ENCODE results near the gene HOXB8.

HOXB8 gene

DNA sequence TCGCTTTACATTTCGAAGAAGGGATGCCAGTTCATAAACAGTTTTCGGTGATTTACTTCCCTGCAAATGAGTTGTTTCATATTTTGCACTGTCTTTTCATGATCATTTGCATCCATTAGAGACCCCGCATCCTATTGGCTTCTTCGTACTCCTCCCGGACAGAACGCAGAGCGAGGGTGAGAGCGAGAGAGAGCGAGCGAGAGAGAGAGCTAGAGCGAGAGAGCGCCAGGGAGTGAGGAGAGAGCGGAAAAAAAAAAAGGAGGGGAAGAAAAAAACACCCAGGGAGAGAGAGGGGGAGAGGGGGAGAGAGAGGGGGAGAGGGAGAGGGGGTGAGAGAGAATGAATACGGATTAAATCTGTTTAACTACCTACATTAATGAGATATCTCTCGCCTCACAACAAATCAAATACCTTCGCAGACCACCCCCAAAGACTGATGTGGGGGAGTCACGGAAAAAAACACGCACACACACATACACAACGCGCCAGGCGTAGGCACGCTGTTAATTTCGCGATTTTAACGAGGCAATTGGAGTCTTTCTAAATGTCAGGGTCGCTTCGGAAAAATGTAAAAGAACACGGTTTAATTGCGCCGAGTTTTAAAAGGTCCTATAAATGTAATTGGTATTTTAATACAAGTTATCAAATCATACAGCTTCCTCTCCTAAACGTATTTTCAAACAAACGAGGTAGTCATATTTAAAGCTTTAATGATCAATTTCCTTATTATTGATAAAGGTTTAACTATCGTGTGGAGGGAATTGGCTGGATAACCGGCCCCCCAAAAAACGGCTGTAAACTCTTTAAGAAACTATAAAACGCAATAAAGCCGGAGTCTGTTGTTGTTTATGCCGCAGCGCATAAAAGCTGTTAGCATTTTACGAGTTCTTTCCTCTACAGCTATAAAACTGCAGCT is at the start of gene HOXB8:
HOXB8 (minus strand) TSS at position 246 of the 916 bp plus-strand sequence. CDS start 588 bp downstream, outside the sequence.
- no peak for DNase-seq (ENCODE audit: low read depth)

DNA sequence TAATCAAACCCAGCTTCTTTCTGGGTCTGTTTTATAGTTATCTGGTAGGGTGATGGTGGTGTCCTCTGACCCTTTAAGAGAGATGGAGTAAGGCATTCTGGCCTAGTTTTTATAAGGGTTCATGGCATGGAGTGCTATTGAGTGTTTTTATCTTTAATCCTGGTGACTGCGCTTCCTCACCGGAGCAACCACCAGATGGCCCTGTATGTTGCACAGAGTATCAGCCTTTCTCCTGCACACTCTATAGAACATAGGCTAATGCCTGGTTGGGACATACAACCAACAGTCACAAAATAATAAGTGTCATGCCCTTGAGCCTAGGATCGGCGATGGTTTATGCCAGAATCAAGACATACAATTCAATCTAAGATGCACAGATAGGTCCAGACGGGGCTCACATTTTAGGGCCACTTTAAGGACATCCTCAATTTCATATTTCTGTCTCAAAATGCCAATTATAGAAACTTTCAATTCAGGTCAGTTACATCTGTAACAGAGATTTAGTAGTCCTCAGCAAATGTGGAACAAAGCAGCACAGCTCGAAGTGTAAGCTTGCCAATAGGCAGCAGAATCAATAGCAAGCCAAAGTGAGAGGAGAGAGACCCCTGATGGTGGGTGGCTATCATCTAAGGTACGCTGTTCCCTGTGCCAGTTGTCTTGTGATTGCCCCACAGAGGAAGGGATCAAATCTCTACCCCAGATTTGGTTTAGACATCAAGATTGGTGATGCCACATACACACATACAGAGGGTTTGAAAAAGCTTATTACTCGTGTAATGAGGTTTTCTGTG is 48.2 kb upstream of the HOXB8 start:
- no peak for DNase-seq (ENCODE audit: low read depth)

DNA sequence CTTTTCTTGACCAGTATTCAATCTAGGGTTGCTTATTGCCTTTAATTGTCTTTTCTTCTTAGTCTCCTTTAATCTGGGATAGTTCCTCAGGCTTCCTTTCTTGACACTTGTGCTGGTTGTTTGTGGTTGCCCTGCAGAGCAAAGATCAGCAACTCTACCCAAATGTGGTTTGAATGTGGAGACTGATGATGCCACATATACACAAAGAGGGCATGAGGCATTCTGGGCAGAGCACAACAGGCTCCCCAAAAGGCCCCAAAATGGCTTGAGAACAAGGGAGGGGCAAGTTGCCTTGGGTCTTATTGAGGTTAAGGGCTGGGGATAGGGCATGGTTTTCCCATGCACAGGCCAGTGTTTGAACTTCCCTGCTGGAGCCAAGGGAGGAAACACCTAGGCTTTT is 40.8 kb upstream of the HOXB8 start:
- DNase-seq (ENCODE audit: low read depth), result peak; percentile 40

DNA sequence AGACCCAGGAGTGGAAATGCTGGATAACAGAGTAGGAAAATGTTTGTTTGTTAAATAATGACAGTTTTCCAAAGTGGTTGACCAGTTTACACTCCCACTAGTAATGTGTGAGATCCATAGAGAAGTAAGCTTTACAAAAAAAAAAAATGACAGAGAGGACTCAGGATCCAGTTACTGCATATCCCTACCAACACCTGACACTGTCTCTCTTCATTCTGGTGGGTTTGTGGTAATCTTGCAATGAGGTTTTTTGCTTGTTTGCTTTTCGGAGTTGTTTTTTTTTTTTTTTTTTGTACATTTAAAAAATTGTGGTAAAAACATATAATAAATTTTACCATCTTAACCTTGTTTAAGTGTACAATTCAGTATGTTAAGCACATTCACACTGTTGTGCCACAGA is 34.6 kb upstream of the HOXB8 start:
- DNase-seq (ENCODE audit: low read depth), result no peak

DNA sequence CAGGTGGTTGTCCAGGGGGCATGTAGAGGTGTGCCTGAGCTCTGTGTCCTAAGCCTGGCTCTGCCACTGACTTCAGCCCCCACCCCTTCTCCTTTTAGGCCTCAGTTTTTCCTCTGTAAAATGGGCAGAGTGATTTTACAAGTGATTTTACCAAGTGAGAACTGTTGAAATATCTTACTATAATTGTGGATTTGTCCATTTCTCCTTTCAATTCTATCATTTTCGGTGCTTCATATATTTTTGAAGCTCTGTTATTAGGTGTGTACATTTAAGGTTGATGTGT is 32.8 kb upstream of the HOXB8 start:
- no peak for DNase-seq (ENCODE audit: low read depth)

DNA sequence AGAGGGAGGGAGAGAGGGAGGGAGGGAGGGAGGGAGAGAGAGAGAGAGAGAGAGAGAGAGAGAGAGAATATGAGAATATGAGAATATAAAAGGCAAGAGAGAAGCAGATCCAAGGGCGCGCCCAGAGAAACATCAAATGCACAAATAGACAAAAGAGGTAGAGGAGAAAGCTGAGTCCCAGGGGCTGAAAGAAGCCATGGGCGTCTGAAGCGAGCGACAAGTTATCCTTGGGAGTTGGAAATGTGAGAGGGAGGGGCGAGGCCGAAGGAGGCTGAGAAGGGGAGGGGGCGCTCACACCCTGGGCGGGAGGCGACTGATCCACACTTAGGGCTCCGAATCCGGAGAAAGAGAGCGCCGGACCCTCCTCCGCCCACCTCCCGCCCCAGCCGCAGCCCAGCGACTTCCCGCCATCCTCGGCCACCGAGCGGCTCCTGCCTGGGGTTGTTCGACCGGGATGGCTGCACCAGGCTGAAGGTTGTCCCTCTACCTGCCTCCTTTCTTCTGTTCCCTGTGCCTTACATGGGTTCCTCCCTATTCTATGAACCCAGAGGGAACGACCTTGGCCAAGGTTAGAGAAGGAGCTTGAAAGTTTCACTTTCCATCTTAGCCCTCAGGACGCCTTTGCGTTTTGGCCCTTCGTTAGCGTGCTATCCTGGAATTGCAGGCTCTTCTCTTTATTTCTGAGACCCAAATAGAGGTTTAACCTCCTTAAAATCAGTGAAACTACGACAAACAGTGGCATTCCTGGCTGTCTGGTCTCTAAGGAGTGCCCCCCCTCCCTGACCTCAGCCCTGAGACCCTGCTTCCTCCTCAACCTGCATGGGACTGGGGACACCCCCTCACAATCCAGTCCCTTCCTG is 32.2 kb upstream of the HOXB8 start:
- DNase-seq (ENCODE audit: low read depth), result no peak

DNA sequence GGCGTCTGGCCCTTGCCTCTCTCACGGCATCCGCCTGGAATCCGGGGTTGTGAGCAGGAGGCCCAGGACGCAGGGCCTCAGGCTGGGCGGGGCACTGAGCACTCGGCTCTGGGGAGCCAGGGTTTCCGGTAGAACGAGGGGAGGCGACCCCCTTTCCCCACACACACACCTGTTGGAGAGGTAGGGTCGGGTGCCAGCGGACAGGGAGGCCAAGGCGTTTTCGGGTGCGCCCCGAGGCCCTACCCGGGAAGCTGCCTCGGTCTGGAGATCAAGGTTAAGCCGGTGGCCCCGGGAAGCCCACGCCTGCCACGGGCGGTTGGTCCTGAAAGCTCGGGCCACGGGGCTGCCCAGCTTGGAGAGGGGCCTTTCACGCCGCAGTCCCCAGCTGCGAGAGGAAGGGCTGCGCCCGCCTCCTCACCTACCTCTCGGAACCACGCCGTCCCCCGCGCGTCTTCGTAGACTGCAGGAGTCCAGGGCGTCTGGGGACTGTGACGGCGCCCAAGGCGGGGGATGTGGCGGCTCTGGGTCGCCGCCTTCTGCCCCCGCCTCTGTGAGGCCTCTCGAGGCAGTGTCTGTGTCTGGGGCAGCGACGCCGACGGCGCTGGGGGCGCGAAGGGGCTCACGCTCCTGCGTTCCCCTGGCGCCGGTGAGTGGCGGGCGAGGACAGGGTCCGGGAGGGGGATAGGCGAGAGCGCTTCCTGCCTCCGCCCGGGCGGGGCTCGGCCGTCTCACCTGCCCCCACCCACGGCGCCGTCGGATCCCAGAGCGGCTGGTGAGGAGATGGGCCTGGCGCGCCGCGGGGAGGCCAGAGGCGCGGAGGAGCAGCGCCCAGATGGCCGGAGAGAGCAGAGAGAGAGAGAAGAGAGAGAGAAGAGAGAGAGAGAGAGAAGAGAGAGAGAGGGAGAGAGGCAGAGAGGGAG is 31.4 kb upstream of the HOXB8 start:
- no peak for DNase-seq (ENCODE audit: low read depth)

DNA sequence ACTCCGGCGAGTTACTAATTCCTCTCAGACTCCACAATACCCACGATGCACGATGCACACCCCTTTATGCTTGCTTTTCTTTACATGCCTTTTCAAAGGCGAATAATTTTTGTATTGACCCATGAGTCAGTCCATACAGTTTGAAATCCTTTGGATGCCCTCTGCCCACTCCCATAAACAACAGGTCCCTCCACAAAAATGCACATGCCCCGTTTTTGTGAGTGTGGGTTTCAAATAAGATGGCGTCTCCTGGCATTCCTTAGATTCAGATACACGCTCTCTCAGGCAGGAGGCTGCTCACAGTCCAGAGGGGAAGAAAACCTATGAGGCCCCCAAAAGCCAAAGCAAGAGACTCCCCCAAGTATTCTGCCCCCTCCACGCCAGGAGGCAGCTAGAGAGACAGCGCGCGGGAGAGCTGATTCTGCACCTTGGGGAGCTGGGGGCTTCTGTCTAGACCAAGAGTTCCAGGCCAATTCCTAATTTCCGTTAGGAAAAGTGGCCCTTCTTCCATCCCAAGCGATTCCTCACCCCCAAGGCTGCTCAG is 30.6 kb upstream of the HOXB8 start:
- DNase-seq (ENCODE audit: low read depth), result no peak

DNA sequence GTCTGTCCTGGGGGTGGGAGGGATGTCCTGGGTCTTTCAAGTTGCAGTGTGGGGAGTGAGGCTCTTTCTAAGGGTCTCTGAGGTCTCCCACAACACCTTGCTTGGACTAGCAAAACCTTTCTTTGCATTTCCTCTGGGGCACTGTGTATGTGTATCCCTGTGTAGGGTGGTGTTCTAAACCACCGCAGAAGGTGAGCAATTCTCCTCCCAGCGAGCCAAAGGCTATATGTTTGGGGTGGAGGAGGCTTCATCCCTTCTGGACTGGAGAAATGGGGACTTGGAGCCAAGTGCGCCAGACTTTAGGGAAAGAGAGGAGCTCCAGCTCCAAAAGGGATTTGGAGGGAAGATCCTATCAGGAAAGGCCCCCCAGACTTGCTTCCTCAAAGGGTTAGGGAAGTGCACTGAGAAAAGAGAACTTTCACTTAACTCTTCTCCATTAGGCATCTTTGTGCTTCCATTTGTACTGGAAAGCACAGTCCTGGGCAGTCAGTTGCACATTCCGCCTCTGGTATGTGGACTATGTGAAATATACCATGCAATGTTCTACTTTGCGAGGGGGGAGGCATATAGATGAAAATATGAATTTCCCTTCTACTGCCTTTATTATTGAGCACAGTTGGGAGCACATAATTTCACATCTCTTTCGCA is 29.9 kb upstream of the HOXB8 start:
- DNase-seq (ENCODE audit: low read depth), result no peak

DNA sequence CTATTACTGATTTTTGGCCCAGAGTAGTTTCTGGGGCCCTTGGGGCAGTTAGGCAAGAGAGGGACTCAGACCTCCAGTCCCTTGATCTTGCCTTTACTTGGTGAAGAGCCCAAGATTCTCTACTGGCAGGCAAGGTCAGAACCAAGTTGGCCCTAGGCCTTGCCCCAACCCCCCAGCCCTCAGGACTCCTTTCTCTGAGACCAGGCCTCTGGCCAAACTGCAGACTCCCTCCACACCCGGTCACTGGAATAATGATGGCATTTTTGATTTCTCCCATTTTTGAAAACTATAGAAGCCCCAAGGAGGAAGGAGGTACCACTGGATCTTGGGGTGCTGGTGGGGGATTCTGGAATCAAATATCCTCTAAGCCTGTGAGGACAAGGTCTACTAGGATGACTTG is 29.1 kb upstream of the HOXB8 start:
- DNase-seq (ENCODE audit: low read depth), result no peak

DNA sequence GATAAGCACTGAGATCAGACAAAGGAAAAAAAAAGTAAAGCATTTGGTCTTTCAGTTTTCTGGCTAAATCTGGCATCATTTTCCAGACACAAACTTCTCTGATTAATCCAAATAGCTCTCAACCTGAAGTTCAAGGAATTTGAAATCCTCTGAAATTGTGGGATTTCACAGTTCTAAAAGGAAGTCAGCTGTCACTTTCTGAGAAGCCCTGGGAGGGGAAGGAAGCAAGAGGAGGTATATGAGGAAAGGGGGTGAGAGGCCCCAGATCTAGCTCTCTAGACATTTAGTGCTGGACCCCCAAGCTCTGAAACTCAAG is 28.6 kb upstream of the HOXB8 start:
- no peak for DNase-seq (ENCODE audit: low read depth)

DNA sequence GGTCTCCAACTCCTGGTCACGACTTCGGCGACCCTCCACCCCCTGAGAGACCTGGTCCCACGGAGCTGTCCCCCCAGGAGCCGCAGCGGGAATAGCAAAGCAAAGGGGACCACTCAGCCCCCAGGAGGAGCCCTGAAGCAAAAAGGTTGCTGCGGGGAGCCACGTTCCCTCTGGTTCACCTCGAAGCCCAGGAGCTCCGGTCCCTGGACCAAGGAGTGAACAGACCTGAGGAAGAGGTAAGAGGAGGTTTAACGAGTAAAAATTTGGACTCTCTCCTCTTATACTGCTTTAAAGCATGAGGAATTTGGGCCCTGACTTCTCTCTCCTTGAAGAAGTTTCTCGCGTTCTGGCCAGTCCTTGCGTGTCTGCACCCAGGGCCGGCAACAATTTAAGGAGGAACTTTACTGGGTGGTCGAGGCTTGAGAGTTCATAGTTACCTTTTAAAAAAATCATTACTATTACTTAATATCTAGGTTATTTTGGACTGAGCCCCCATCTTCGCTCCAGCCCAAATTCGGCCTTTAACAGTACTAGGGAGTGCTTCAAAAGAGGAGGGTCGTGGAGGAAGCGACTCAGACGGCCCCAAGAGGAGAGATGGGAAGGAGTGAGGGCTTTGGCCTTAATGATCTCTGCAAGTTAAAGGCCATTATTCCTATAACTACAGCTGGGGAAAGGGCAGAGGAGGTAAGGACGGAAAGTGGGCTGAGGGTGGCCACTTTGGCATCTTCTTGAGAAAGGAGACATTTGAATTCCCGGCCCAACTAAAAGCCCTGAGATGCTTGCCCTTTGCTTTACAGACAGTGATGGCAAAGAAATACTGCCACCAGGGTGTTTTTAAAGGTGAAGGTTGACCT is 28.0 kb upstream of the HOXB8 start:
- DNase-seq (ENCODE audit: low read depth), result no peak

DNA sequence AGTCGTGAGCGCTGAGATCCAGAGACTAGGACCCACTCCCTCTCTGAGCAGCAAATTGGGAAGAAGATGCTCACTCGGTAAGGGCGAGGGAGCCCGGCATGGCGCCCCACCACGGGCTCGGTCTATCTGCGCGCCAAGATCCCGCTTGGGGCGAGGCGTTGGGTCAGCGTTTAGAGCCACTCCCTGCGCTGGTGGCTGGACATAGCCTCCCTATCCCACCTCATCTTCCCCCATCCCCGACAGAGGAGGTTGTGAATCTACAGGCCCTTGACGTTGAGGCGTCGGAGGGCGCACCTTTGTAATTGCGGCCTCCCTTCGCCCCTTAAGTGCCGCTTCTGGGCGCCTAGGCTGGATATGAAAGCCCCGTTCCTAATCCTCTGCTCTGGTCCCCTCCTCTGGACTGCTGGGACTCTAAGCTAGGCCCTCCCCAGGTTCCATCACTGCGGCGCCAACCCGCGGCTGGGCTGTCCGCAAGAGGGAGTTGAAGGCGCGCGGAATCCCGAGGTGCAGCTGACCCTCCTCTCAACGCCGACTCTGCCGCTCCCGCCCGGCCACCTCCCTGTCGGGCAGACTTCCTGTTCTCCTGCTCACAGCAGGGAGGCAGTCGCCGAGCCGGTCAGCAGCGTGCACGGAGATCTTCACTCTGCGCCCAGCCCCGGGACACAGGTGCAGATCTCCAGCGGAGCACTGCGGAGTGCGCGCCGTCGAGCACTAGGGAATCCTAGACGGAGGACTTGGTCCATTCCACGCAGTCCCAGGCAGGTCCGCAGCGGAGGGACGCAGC is 27.2 kb upstream of the HOXB8 start:
- DNase-seq (ENCODE audit: low read depth), result no peak

DNA sequence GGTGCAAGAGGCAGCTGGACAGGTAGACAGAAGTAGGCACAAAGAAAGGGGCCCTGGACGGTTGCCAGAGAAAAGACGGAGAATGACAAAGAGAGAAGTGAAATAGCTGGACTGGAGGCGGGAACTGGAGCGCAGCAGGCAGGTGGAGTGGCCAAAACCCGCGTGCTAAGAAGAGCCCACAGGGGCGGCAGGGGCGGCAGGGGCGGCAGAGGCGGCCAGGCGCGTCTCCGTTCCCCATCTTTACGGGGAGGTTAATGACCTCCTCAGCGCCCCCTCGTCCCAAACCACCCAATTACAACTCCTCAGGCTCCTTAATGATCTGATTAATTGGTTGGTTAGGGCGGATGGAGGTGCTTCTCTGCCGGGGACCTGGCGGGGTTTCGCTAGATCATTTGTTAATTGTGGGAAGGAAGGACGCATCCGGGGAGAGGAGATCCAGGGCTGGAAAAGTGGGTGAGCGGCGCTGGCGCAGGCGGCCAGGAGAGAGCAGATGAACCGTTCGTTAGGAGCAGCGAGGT is 26.5 kb upstream of the HOXB8 start:
- no peak for DNase-seq (ENCODE audit: low read depth)

DNA sequence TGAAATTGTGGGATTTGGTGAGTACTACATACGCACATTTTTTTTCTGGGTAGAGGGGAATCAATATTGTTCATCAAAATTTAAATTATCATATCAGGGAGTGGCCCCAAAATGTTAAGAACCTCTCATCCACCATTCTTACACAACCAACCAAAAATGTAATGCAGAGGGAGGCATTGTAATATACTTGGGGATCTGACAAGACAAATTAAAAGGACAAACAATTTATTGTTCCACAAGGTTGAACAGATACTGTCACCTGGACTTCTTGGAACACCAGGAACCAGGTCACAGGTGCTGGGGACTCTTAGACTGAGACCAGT is 25.7 kb upstream of the HOXB8 start:
- no peak for DNase-seq (ENCODE audit: low read depth)

DNA sequence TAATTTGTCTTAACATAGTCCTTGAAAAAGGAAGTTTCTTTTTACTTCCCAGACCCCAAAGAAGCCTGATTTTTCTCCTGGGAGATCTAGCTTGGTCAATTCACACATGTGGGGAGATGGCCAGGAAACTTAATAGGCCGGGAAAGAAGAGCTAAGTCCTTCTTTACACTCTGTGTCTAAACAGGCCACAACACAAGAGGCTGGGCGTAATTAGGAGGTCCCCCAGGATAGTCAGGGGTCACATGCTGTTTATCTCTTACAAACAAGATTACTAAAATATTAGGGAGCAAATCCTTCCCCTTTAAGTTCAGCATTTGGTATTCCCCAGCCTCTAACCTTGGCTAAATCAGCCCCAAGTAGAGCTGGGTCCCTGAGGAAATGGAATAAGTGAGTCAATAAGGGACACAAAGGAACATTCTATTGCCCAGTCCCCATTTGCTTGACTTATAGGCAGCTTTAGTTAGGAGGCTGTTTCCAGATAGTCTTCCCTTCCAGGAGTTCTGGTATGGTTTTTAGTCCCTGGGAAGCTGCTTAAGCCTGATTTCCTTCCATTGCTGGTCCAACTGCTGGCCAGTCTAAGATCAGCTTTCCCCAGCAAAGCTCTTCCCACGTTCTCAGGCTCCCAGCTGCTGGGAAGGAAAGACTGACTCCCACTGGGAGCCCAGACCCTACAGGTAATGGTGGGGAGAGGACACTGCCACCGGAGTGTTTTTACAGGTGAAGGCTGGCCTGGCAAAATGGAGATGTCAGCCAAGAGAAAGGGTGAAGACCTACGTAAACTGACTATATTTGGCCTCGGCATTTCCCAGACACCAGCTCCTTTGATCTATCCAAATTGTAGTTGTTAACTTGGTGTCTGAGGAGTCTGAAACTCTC is 25.1 kb upstream of the HOXB8 start:
- no peak for DNase-seq (ENCODE audit: low read depth)

DNA sequence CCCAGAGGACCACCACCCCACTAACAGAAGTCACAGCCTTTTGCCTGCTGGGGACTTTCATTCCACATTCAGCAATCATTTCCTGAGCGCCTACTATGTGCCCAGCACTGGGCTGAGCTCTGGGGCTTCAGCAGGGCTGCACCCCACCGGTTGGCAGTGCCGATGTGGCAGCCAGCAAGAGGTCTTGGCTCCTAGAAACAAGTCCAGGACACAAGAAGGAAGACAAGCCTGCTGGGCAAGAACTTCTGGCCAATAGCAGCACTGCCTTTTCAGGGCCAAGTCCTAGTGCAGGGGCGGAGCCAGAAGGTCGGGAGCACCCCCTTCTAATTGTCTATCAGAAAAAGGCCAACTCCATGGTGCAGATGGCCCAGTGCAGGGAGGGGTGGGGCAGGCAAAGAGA is 24.0 kb upstream of the HOXB8 start:
- DNase-seq (ENCODE audit: low read depth), result no peak

Data from CMK (cell line).